ENCODE results near the gene SULT1C4.

GRCh38 chr2:108345951-108346350 is 31.8 kb upstream of the SULT1C4 start:
- TF ChIP-seq CTCF (IDR thresholded peaks at IDR 0.05; ENCODE audit: low read length) (no peak), EZH2 (IDR thresholded peaks at IDR 0.05; ENCODE audit: borderline replicate concordance, low read length) (no peak)
